SH-SY5Y (cell line): Measurements from ENCODE around the gene RERE.

Experiments used
- GATA2 ChIP-seq: IDR thresholded peaks from 2 replicates; pipeline ENCODE4 v1.6.1; 2011; ENCODE audit warnings: mild to moderate bottlenecking, low read depth, low read length
- GATA3 ChIP-seq: IDR thresholded peaks from 2 replicates; pipeline ENCODE4 v1.6.1; 2011; ENCODE audit warnings: low read depth, mild to moderate bottlenecking, low read length, moderate library complexity

- TF ChIP-seq GATA3 = no peak
- no peak for TF ChIP-seq GATA2
Observed at GRCh38 chr1:8326265-8326664, 491.2 kb downstream of the RERE start.
